Ishikawa (cell line): ENCODE data around the gene CA12.

ENCODE experiments used
- CEBPB ChIP-seq: IDR thresholded peaks from 2 replicates; pipeline ENCODE4 v1.6.1; 2012
- CREB1 ChIP-seq: IDR thresholded peaks from 2 replicates; pipeline ENCODE4 v1.6.1; 2012; ENCODE audit warnings: low read depth
- EGR1 ChIP-seq: IDR thresholded peaks from 2 replicates; pipeline ENCODE4 v1.6.1; 2012
- EP300 ChIP-seq: IDR thresholded peaks from 2 replicates; pipeline ENCODE4 v1.6.1; 2012; ENCODE audit warnings: borderline replicate concordance
- FOXM1 ChIP-seq: IDR thresholded peaks from 2 replicates; pipeline ENCODE4 v1.6.1; 2012; ENCODE audit warnings: low read depth, borderline replicate concordance
- NFIC ChIP-seq: IDR thresholded peaks from 2 replicates; pipeline ENCODE4 v1.6.1; 2012
- RAD21 ChIP-seq: IDR thresholded peaks from 2 replicates; pipeline ENCODE4 v1.6.1; 2012; ENCODE audit warnings: low read depth
- TAF1 ChIP-seq: IDR thresholded peaks from 2 replicates; pipeline ENCODE4 v1.6.1; 2012; ENCODE audit warnings: low read depth, mild to moderate bottlenecking
- TCF12 ChIP-seq: IDR thresholded peaks from 2 replicates; pipeline ENCODE4 v1.6.1; 2012; ENCODE audit warnings: low read depth
- TEAD4 ChIP-seq: IDR thresholded peaks from 2 replicates; pipeline ENCODE4 v1.6.1; 2012
- YY1 ChIP-seq: IDR thresholded peaks from 2 replicates; pipeline ENCODE4 v1.6.1; 2012; ENCODE audit warnings: low read depth
- ZBTB7A ChIP-seq: IDR thresholded peaks from 2 replicates; pipeline ENCODE4 v1.6.1; 2012; ENCODE audit warnings: low read depth
- TF ChIP-seq, protein P1 (sequence below): IDR thresholded peaks from 2 replicates; pipeline ENCODE4 v1.6.1; 2012
- TF ChIP-seq, protein P2 (sequence below): IDR thresholded peaks from 2 replicates; pipeline ENCODE4 v1.6.1; 2012
- TF ChIP-seq, protein P3 (sequence below): IDR thresholded peaks from 2 replicates; pipeline ENCODE4 v1.6.1; 2012; ENCODE audit warnings: low read depth, mild to moderate bottlenecking

The CA12 gene

DNA sequence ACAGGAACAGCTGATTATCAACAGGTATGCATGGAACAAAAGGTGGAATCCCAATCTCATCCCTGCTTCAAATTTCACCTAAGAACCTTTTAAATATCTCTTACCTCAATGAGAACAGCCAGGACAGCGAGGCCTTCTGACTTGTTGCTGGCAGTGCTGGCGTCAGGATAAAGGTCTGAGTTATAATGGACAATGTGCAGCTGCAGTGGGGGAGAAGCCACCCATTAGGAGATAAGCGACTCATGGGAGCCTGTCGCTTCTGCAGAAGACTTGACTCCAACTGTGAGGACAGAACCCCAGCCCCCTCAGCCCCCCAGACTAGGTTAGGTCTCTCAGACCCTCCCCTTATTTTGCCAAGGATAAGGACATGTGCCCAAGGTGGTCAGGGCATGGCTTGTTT lies 39.7 kb downstream of the CA12 start:
- TF ChIP-seq CREB1 (no peak), YY1 (no peak), TCF12 (no peak), CEBPB (no peak), TEAD4 (no peak), EP300 (no peak)
- TF ChIP-seq, protein P1, sequence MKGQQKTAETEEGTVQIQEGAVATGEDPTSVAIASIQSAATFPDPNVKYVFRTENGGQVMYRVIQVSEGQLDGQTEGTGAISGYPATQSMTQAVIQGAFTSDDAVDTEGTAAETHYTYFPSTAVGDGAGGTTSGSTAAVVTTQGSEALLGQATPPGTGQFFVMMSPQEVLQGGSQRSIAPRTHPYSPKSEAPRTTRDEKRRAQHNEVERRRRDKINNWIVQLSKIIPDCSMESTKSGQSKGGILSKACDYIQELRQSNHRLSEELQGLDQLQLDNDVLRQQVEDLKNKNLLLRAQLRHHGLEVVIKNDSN: no peak

DNA sequence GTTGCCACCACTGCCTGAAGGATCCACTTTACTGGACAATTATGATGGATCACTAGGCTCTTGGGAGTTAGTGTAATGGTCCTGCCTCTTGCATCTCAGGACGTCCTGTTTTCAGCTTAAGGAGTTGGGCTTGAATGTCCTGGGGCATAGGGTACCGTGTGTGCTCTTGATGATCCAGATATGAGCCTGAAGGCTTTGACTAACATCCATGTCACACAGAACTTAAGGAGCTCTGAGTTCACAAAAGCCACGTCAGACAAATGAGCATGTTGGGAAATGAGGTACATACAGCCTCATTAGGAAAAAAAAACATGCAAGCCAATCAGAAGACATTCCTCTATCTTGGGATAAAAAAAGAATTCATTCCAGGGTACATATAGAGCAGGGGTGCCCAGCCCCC lies 40.8 kb downstream of the CA12 start:
- TF ChIP-seq RAD21 (no peak), EP300 (no peak), TAF1 (no peak)
- TF ChIP-seq, protein P1: no peak

DNA sequence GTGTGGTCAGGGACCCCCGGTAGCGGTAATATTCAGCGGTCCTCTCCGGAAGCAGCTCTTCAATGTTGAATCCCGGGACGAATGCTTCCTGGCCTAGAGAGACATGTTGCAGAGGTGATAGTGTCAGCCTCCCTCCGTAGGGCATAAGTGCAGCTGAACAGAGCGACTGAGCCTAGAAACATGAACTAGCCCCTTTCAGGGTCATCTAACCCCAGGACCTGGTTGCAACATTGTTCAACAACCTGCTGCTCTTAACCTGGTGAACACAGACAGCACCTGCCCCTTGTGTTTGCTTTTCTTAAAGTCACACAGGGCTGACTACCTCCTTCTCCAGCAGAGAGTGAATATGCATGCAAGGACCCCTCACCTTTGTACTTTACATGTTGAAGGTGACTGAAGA lies 41.3 kb downstream of the CA12 start:
- TF ChIP-seq, protein P2, sequence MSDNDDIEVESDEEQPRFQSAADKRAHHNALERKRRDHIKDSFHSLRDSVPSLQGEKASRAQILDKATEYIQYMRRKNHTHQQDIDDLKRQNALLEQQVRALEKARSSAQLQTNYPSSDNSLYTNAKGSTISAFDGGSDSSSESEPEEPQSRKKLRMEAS: no peak
- TF ChIP-seq TEAD4 (no peak), TCF12 (no peak), YY1 (no peak), NFIC (no peak), TAF1 (no peak), CEBPB (no peak), CREB1 (no peak), ZBTB7A (no peak), RAD21 (no peak), EGR1 (no peak), EP300 (no peak), FOXM1 (no peak)
- TF ChIP-seq, protein P3, sequence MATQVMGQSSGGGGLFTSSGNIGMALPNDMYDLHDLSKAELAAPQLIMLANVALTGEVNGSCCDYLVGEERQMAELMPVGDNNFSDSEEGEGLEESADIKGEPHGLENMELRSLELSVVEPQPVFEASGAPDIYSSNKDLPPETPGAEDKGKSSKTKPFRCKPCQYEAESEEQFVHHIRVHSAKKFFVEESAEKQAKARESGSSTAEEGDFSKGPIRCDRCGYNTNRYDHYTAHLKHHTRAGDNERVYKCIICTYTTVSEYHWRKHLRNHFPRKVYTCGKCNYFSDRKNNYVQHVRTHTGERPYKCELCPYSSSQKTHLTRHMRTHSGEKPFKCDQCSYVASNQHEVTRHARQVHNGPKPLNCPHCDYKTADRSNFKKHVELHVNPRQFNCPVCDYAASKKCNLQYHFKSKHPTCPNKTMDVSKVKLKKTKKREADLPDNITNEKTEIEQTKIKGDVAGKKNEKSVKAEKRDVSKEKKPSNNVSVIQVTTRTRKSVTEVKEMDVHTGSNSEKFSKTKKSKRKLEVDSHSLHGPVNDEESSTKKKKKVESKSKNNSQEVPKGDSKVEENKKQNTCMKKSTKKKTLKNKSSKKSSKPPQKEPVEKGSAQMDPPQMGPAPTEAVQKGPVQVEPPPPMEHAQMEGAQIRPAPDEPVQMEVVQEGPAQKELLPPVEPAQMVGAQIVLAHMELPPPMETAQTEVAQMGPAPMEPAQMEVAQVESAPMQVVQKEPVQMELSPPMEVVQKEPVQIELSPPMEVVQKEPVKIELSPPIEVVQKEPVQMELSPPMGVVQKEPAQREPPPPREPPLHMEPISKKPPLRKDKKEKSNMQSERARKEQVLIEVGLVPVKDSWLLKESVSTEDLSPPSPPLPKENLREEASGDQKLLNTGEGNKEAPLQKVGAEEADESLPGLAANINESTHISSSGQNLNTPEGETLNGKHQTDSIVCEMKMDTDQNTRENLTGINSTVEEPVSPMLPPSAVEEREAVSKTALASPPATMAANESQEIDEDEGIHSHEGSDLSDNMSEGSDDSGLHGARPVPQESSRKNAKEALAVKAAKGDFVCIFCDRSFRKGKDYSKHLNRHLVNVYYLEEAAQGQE: no peak
- TF ChIP-seq, protein P1: no peak

DNA sequence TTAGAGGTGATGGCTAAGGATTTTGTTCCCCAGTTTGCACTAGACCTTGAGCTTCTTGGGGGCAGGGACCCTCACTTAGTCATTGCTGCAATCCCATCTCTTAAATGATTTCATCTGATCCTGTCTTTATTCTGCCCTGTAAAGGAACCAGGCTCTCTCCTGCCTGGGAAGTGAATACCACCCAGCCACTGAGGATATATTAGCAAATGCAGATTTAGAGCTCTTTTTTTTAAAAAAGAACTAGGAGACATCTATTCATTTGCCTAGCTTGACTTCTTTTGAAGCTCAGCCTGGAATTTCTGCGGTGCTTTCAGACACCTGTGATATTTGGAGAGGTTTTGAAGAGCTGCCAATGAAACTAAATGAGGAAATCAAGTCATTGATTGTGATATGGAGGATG lies 41.8 kb downstream of the CA12 start:
- TF ChIP-seq EP300 (no peak), RAD21 (no peak), YY1 (no peak), FOXM1 (no peak), EGR1 (no peak), TEAD4 (no peak), NFIC (no peak), CREB1 (no peak), TCF12 (no peak), ZBTB7A (no peak), CEBPB (no peak)
- TF ChIP-seq, protein P2: no peak
- TF ChIP-seq, protein P1: no peak
- TF ChIP-seq, protein P3: no peak

DNA sequence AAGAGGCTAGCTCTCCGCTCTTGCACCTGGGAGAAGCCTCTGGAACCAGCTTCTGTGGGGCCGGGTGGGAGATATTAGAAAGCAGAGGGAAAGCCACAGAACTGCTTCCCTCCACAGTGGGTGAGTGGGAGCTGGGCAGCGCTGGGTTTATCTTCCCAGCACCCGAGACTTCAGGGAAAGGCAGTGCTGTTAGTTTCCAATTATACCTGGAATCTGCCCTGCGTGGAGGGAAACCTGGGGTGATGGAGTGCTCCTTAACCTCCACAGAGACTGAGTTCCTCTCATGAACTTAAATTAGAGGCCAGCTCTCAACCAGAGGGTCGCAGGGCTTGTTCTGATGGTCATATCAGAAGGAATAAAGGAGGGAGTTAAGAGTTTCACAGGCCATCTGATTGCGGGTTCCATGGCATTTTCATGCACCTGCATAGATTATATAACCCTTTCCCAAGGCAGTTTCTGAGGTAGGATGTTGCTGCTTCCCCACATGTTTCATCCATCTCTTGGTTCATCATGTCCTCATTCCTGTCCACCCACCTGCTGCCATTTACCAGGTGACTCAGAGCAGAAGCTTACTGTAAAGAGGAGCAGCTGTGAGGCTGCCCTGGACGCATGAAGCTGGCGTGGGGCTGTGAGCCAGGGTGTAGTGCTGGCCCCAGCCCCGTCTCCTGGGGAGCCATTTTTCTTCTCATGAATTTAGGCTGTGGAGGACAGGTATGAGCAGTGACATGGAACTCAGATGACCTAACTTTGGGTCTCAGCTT lies 42.5 kb downstream of the CA12 start:
- no peak for TF ChIP-seq TAF1
- TF ChIP-seq FOXM1: no peak
- TF ChIP-seq YY1: no peak
- TF ChIP-seq, protein P3: no peak
- TF ChIP-seq NFIC: no peak
- no peak for TF ChIP-seq TCF12
- TF ChIP-seq, protein P2: no peak
- TF ChIP-seq RAD21: no peak
- TF ChIP-seq EGR1: no peak
- no peak for TF ChIP-seq ZBTB7A
